IMR-90 (cell line): ENCODE data around the gene PAFAH1B2. TPM values are rescaled to one million over a fixed set of nuclear protein-coding genes. Genes with fewer than 3 reads are reported as not detected.

Experiments used
- ATAC-seq: fragments of 200-7000 bp; cut with Tn5 transposase; 2 replicates; pipeline ENCODE4 v1.9.1; 2020; ENCODE audit warnings: low read depth, mild to moderate bottlenecking, moderate library complexity
- BruUV-seq: library from RNA; stranded (reverse); fragments of 400-500 nt; replicated peaks from 2 replicates; lab custom pipeline; 2021; lab: Mats Ljungman, UMichigan
- CTCF ChIA-PET: fragments of 300-600 bp; formaldehyde crosslinking; extraction: SDS; loops from one replicate; lab custom pipeline; 2021; ENCODE audit warnings: antibody characterized with exemption; lab: Yijun Ruan, JAX
- POLR2A ChIA-PET: fragments of 300-600 bp; sonication (Branson Sonifier 250); formaldehyde crosslinking; loops from one replicate; lab custom pipeline; 2022; ENCODE audit warnings: antibody characterized with exemption; ENCODE audit not compliant: unreplicated experiment; lab: Charles Lee
- DNase-seq: peaks from one replicate; pipeline ENCODE4 v3.0.0; 2013
- H2AFZ ChIP-seq: replicated peaks from 2 replicates; pipeline ENCODE3; 2013; ENCODE audit warnings: low read length, mild to moderate bottlenecking; ENCODE audit not compliant: poor library complexity
- H2AK5ac ChIP-seq: 2 replicates; pipeline ENCODE4 v1.6.1; 2013; ENCODE audit warnings: low read depth, low read length, inconsistent platforms
- H2AK9ac ChIP-seq: replicated peaks from 2 replicates; pipeline ENCODE3; 2013; ENCODE audit warnings: mild to moderate bottlenecking, low read depth, low read length, moderate library complexity; ENCODE audit not compliant: poor library complexity
- H2BK120ac ChIP-seq: 2 replicates; pipeline ENCODE4 v1.6.1; 2013; ENCODE audit warnings: low read depth, low read length, inconsistent platforms
- H2BK15ac ChIP-seq: 3 replicates; pipeline ENCODE4 v1.6.1; 2013; ENCODE audit warnings: low read depth, low read length, inconsistent platforms
- H2BK20ac ChIP-seq: 2 replicates; pipeline ENCODE4 v1.6.1; 2013; ENCODE audit warnings: low read depth, mild to moderate bottlenecking, inconsistent platforms, low read length, moderate library complexity
- H2BK5ac ChIP-seq: 2 replicates; pipeline ENCODE4 v1.6.1; 2013; ENCODE audit warnings: mild to moderate bottlenecking, low read depth, low read length, inconsistent platforms; ENCODE audit not compliant: poor library complexity, severe bottlenecking
- H3K14ac ChIP-seq: replicated peaks from 2 replicates; pipeline ENCODE4 v1.6.1; 2013; ENCODE audit warnings: low read depth, low read length, inconsistent platforms
- H3K18ac ChIP-seq: 2 replicates; pipeline ENCODE4 v1.6.1; 2013; ENCODE audit warnings: low read depth, low read length, control low read depth
- H3K23ac ChIP-seq: 2 replicates; pipeline ENCODE4 v1.6.1; 2013; ENCODE audit warnings: low read depth, low read length, inconsistent platforms
- H3K27ac ChIP-seq: 2 replicates; pipeline ENCODE4 v1.5.1; 2013; ENCODE audit warnings: mild to moderate bottlenecking, control low read depth, low read length; ENCODE audit not compliant: insufficient read depth
- H3K27me3 ChIP-seq: 2 replicates; pipeline ENCODE4 v1.6.1; 2013; ENCODE audit warnings: low read length; ENCODE audit not compliant: control insufficient read depth, insufficient read depth
- H3K36me3 ChIP-seq: 2 replicates; pipeline ENCODE4 v1.6.1; 2013; ENCODE audit warnings: low read length, mixed read lengths; ENCODE audit not compliant: control insufficient read depth, insufficient read depth
- H3K4ac ChIP-seq: 2 replicates; pipeline ENCODE4 v1.6.1; 2013; ENCODE audit warnings: low read depth, low read length, inconsistent platforms
- H3K4me1 ChIP-seq: 2 replicates; pipeline ENCODE4 v1.6.1; 2013; ENCODE audit warnings: low read length, mixed read lengths; ENCODE audit not compliant: control insufficient read depth, insufficient read depth
- H3K4me2 ChIP-seq: 2 replicates; pipeline ENCODE4 v1.6.1; 2013; ENCODE audit warnings: low read depth, mild to moderate bottlenecking, control low read depth, low read length, moderate library complexity
- H3K4me3 ChIP-seq: 2 replicates; pipeline ENCODE4 v1.5.1; 2013; ENCODE audit warnings: low read depth, mild to moderate bottlenecking, control low read depth, low read length, moderate library complexity; ENCODE audit not compliant: insufficient read depth
- H3K56ac ChIP-seq: 2 replicates; pipeline ENCODE4 v1.6.1; 2013; ENCODE audit warnings: low read length, inconsistent platforms; ENCODE audit not compliant: insufficient read depth; ENCODE audit errors: extremely low read depth
- H3K79me1 ChIP-seq, 2 experiments: 2 replicates each; pipeline ENCODE4 v1.6.1; 2013; ENCODE audit warnings: low read length in 2 of 2, inconsistent platforms in 1 of 2, low read depth in 1 of 2
- H3K9ac ChIP-seq: 2 replicates; pipeline ENCODE4 v1.6.1; 2013; ENCODE audit warnings: low read depth, low read length, control low read depth
- H3K9me1 ChIP-seq: 2 replicates; pipeline ENCODE4 v1.6.1; 2013; ENCODE audit warnings: low read length, inconsistent platforms; ENCODE audit not compliant: insufficient read depth
- H3K9me3 ChIP-seq: 2 replicates; pipeline ENCODE4 v1.6.1; 2013; ENCODE audit warnings: low read length; ENCODE audit not compliant: control insufficient read depth, insufficient read depth
- H4K20me1 ChIP-seq: 2 replicates; pipeline ENCODE4 v1.6.1; 2013; ENCODE audit warnings: low read length, inconsistent platforms; ENCODE audit not compliant: insufficient read depth
- H4K5ac ChIP-seq: 2 replicates; pipeline ENCODE4 v1.6.1; 2013; ENCODE audit warnings: mild to moderate bottlenecking, low read depth, low read length, control low read depth
- H4K8ac ChIP-seq, 2 experiments: 2 replicates each; pipeline ENCODE4 v1.6.1; 2013; ENCODE audit warnings: low read depth in 2 of 2, low read length in 2 of 2, control low read depth in 1 of 2, inconsistent platforms in 1 of 2
- H4K91ac ChIP-seq: 2 replicates; pipeline ENCODE4 v1.6.1; 2013; ENCODE audit warnings: low read depth, low read length, inconsistent platforms; ENCODE audit not compliant: insufficient read depth
- BHLHE40 ChIP-seq: fragments of 150-350 bp; IDR thresholded peaks from 2 replicates; pipeline ENCODE4 v1.6.1; 2016; ENCODE audit warnings: mild to moderate bottlenecking, low read depth, low read length
- CEBPB ChIP-seq: IDR thresholded peaks from 2 replicates; pipeline ENCODE4 v1.6.1; 2012; ENCODE audit warnings: low read depth, low read length, improper control_type of control experiment
- CHD1 ChIP-seq: IDR thresholded peaks from 2 replicates; pipeline ENCODE4 v1.6.1; 2012; ENCODE audit warnings: low read depth, low read length, improper control_type of control experiment
- CTCF ChIP-seq: conservative IDR thresholded peaks from 2 replicates; pipeline ENCODE4 v1.5.1; 2012; ENCODE audit warnings: mild to moderate bottlenecking, low read depth, low read length, improper control_type of control experiment
- ELK1 ChIP-seq: fragments of 150-350 bp; IDR thresholded peaks from 2 replicates; pipeline ENCODE4 v1.6.1; 2016; ENCODE audit warnings: low read depth, mild to moderate bottlenecking, low read length, moderate library complexity, borderline replicate concordance
- FOS ChIP-seq: fragments of 150-350 bp; IDR thresholded peaks from 2 replicates; pipeline ENCODE4 v1.6.1; 2016; ENCODE audit warnings: low read depth, low read length
- MAFK ChIP-seq: IDR thresholded peaks from 2 replicates; pipeline ENCODE4 v1.6.1; 2012; ENCODE audit warnings: low read depth, low read length, improper control_type of control experiment
- MAZ ChIP-seq: IDR thresholded peaks from 2 replicates; pipeline ENCODE4 v1.6.1; 2012; ENCODE audit warnings: low read depth, mild to moderate bottlenecking, low read length, improper control_type of control experiment, moderate library complexity, borderline replicate concordance
- MXI1 ChIP-seq: IDR thresholded peaks from 2 replicates; pipeline ENCODE4 v1.6.1; 2012; ENCODE audit warnings: low read depth, mild to moderate bottlenecking, low read length, moderate library complexity, borderline replicate concordance
- NFE2L2 ChIP-seq: fragments of 150-350 bp; IDR thresholded peaks from 2 replicates; pipeline ENCODE4 v1.6.1; 2016; ENCODE audit warnings: low read depth, mild to moderate bottlenecking, low read length
- POLR2A ChIP-seq: IDR thresholded peaks from 2 replicates; pipeline ENCODE4 v1.6.1; 2012; ENCODE audit warnings: mild to moderate bottlenecking, low read depth, low read length
- RAD21 ChIP-seq: IDR thresholded peaks from 2 replicates; pipeline ENCODE4 v1.6.1; 2012; ENCODE audit warnings: low read length, improper control_type of control experiment
- RCOR1 ChIP-seq: IDR thresholded peaks from 2 replicates; pipeline ENCODE4 v1.6.1; 2012; ENCODE audit warnings: mild to moderate bottlenecking, low read length, improper control_type of control experiment; ENCODE audit not compliant: insufficient replicate concordance
- SMC3 ChIP-seq: fragments of 150-350 bp; IDR thresholded peaks from 2 replicates; pipeline ENCODE4 v1.6.1; 2016; ENCODE audit warnings: low read depth, mild to moderate bottlenecking, antibody characterized with exemption, low read length, moderate library complexity
- WGBS, 2 experiments: methylation state at CpG; one replicate each; pipeline versions ENCODE4 v1.1.5 to v1.1.7; 2013; ENCODE audit warnings: missing lambda C conversion rate in 2 of 2; ENCODE audit not compliant: insufficient read length in 1 of 2; ENCODE audit errors: extremely low coverage in 2 of 2; 5-methylcytosine and 5-hydroxymethylcytosine counted together
- dilution Hi-C: fragments of 300-500 bp; cut with HindIII; formaldehyde crosslinking; loops from one replicate; pipeline ENCODE4 v1.14.3; 2018; ENCODE audit warnings: low sequenced_read_pairs; ENCODE audit not compliant: unreplicated experiment
- in situ Hi-C: fragments of 300-500 bp; cut with MboI; formaldehyde crosslinking; loops from 3 replicates; pipeline ENCODE4 v1.14.3; 2019; ENCODE audit warnings: low sequenced_read_pairs, inconsistent platforms, mixed read lengths
- intact Hi-C: fragments of 100-400 bp; cut with micrococcal nuclease; formaldehyde crosslinking; loops from 2 replicates; pipeline ENCODE4 v1.10.0; 2022
- polyA plus RNA-seq, 3 experiments: library from polyadenylated mRNA; depleted of rRNA; stranded (reverse); fragments of >200 nt; gene quantifications; 2 replicates each; pipeline ENCODE4 v1.2.3, GENCODE V29; 2012; ENCODE audit warnings: low replicate concordance in 1 of 3
- total RNA-seq: library from RNA; depleted of rRNA; stranded (reverse); fragments of >200 nt; gene quantifications from 2 replicates; pipeline ENCODE4 v1.2.3, GENCODE V29; 2012

Gene PAFAH1B2
- total and polyA plus RNA-seq, 2 of the 4 experiments (the other 2 are of a cell fraction) = 29.8 to 280 TPM

GRCh38 chr11:117096201-117096991 lies 47.7 kb upstream of the PAFAH1B2 start:
- Histone ChIP-seq H3K4me3 (peak overlapping the region; percentile 19; the same call in 1 of the 2 replicates), H3K27ac (peak overlapping the region; percentile 31; the same call in 1 of the 2 replicates), H2AK5ac (peak overlapping the region; percentile 45), H3K9ac (peak overlapping the region; percentile 27; the same call in 1 of the 2 replicates), H3K14ac (peak overlapping the region; percentile 55), H2BK120ac (peak overlapping the region; percentile 50), H3K4ac (peak overlapping the region; percentile 83), H2AFZ (peak overlapping the region; percentile 64), H2BK15ac (peak overlapping the region; percentile 31; the same call in 1 of the 3 replicates), H3K23ac (peak overlapping the region; percentile 82), H3K9me3 (no peaks in the 10 kb centered on the region), H4K91ac (peak overlapping the region; percentile 39; the same call in 1 of the 2 replicates), H3K4me2 (peak overlapping the region; percentile 84), H4K8ac (peak overlapping the region in 1 of 2 experiments; percentile 22; a peak in 1 of 4 replicates), H3K18ac (peak overlapping the region; percentile 30), H3K9me1 (peaks cover 17% of the 10 kb centered on the region), H3K4me1 (peaks cover 16% of the 10 kb centered on the region), H3K79me1 (peaks cover 27 to 56% of the 10 kb centered on the region in 2 experiments), H3K36me3 (no peaks in the 10 kb centered on the region), H3K27me3 (no peaks in the 10 kb centered on the region), H4K5ac (0 out of 2 replicates have a peak overlapping the region, but pooled peaks have one; percentile 11), H2AK9ac (peak overlapping the region; percentile 12), H3K56ac (peak overlapping the region; percentile 29; the same call in 1 of the 2 replicates), H2BK5ac (no peak overlapping the region), H4K20me1 (peaks cover 47% of the 10 kb centered on the region), H2BK20ac (peak overlapping the region; percentile 57; the same call in 1 of the 2 replicates)
- TSS peak; percentile 26 for BruUV-seq
- in situ Hi-C loops = no loop called here
- ChIA-PET POLR2A (no interaction called here), CTCF (interaction anchor here (0.9 to 1.8 kb wide), 3 partner anchors 11 to 216 kb away, joined by 3 to 6 read pairs (median 4); no protein-coding TSS in a partner anchor)
- WGBS, 2 experiments = 33% methylated on average over 1 of the region's 6 CpGs; no CpG with 5 or more reads in 1 of the 2 experiments
- ATAC-seq = no peak
- dilution Hi-C loops = no loop called here
- intact Hi-C loops = loop anchor here (2.0 to 5.0 kb wide), 3 partner anchors 69 to 169 kb away; no protein-coding TSS in a partner anchor
- no peak for DNase-seq
- TF ChIP-seq CTCF (no peak), POLR2A (no peak), MAZ (no peak), SMC3 (no peak), RCOR1 (no peak), RAD21 (no peak), BHLHE40 (no peak), CEBPB (no peak), MAFK (no peak), CHD1 (no peak), FOS (no peak), NFE2L2 (no peak), MXI1 (no peak), ELK1 (no peak)
